Measurements from ENCODE around the gene DDTL.
"Not testable (repeated sequence)": the region's sequence is repeated elsewhere in the genome, so short reads cannot be mapped to it uniquely, and the experiment has no call there.

DNA sequence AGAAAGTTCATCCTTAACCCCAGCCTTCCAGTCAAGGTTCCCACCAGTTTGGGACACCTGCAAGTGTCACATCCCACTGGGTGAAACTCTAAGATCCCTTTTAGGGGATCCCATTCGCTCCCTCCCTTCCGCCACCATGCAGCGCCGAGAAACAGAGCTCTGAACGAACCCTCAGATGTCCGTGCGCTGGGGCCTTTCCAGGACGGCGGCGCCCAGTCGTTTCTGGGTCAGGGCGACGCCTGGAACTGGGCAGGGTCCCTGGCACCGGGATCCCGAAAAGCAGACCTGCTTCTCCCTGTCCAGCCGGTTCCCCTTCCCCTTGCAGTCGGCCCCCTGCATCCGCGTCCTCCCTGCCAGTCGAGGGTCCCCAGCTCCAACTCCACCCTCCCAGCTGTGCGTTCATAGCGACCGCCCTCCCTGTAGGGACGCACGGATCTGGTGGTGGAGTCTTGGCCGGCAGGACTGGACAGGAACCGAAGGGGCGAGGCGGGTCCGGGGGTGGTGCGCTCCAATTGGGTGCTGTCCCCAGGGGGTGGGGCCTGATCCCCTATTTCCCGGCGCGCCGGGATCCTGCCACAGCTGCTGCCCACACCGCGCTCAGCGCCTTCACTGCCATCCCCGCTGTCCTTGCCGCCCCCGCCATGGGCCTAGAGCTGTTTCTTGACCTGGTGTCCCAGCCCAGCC is 13.0 kb downstream of the DDTL start, which contains the start of gene GSTT2:
- TF ChIP-seq PML (IDR thresholded peaks at IDR 0.05; ENCODE audit: low read length); ZNF212 (CRISPR knock-in tag; IDR thresholded peaks at IDR 0.05); YY1 (IDR thresholded peaks at IDR 0.05; ENCODE audit: borderline replicate concordance in 1 of 3, control insufficient read depth in 1 of 3, extremely low read depth in 1 of 3, insufficient read depth in 3 of 3, insufficient read length in 1 of 3, insufficient replicate concordance in 2 of 3, low read depth in 1 of 3, low read length in 2 of 3); POLR2A (conservative IDR thresholded peaks at IDR 0.05); NR2C2 (CRISPR knock-in tag; IDR thresholded peaks at IDR 0.05); NR2C2 (tag; IDR thresholded peaks at IDR 0.05); FOXJ3 (CRISPR knock-in tag; IDR thresholded peaks at IDR 0.05); ZNF551 (CRISPR knock-in tag; IDR thresholded peaks at IDR 0.05); ZNF23 (CRISPR knock-in tag; IDR thresholded peaks at IDR 0.05): not testable (repeated sequence)
- TF ChIP-seq, protein P1, sequence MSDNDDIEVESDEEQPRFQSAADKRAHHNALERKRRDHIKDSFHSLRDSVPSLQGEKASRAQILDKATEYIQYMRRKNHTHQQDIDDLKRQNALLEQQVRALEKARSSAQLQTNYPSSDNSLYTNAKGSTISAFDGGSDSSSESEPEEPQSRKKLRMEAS (CRISPR knock-in tag; IDR thresholded peaks at IDR 0.05): not testable (repeated sequence)
- TF ChIP-seq, protein P2, sequence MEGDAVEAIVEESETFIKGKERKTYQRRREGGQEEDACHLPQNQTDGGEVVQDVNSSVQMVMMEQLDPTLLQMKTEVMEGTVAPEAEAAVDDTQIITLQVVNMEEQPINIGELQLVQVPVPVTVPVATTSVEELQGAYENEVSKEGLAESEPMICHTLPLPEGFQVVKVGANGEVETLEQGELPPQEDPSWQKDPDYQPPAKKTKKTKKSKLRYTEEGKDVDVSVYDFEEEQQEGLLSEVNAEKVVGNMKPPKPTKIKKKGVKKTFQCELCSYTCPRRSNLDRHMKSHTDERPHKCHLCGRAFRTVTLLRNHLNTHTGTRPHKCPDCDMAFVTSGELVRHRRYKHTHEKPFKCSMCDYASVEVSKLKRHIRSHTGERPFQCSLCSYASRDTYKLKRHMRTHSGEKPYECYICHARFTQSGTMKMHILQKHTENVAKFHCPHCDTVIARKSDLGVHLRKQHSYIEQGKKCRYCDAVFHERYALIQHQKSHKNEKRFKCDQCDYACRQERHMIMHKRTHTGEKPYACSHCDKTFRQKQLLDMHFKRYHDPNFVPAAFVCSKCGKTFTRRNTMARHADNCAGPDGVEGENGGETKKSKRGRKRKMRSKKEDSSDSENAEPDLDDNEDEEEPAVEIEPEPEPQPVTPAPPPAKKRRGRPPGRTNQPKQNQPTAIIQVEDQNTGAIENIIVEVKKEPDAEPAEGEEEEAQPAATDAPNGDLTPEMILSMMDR (IDR thresholded peaks at IDR 0.05 in 2 of 3, conservative IDR thresholded peaks at IDR 0.05 in 1 of 3; ENCODE audit: insufficient read depth in 2 of 3, low read depth in 1 of 3, low read length in 3 of 3): not testable (repeated sequence)
- TF ChIP-seq, protein P3, sequence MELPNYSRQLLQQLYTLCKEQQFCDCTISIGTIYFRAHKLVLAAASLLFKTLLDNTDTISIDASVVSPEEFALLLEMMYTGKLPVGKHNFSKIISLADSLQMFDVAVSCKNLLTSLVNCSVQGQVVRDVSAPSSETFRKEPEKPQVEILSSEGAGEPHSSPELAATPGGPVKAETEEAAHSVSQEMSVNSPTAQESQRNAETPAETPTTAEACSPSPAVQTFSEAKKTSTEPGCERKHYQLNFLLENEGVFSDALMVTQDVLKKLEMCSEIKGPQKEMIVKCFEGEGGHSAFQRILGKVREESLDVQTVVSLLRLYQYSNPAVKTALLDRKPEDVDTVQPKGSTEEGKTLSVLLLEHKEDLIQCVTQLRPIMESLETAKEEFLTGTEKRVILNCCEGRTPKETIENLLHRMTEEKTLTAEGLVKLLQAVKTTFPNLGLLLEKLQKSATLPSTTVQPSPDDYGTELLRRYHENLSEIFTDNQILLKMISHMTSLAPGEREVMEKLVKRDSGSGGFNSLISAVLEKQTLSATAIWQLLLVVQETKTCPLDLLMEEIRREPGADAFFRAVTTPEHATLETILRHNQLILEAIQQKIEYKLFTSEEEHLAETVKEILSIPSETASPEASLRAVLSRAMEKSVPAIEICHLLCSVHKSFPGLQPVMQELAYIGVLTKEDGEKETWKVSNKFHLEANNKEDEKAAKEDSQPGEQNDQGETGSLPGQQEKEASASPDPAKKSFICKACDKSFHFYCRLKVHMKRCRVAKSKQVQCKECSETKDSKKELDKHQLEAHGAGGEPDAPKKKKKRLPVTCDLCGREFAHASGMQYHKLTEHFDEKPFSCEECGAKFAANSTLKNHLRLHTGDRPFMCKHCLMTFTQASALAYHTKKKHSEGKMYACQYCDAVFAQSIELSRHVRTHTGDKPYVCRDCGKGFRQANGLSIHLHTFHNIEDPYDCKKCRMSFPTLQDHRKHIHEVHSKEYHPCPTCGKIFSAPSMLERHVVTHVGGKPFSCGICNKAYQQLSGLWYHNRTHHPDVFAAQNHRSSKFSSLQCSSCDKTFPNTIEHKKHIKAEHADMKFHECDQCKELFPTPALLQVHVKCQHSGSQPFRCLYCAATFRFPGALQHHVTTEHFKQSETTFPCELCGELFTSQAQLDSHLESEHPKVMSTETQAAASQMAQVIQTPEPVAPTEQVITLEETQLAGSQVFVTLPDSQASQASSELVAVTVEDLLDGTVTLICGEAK (IDR thresholded peaks at IDR 0.05): not testable (repeated sequence)
- TF ChIP-seq, protein P3 (CRISPR knock-in tag; IDR thresholded peaks at IDR 0.05): not testable (repeated sequence)
- TF ChIP-seq, protein P4, sequence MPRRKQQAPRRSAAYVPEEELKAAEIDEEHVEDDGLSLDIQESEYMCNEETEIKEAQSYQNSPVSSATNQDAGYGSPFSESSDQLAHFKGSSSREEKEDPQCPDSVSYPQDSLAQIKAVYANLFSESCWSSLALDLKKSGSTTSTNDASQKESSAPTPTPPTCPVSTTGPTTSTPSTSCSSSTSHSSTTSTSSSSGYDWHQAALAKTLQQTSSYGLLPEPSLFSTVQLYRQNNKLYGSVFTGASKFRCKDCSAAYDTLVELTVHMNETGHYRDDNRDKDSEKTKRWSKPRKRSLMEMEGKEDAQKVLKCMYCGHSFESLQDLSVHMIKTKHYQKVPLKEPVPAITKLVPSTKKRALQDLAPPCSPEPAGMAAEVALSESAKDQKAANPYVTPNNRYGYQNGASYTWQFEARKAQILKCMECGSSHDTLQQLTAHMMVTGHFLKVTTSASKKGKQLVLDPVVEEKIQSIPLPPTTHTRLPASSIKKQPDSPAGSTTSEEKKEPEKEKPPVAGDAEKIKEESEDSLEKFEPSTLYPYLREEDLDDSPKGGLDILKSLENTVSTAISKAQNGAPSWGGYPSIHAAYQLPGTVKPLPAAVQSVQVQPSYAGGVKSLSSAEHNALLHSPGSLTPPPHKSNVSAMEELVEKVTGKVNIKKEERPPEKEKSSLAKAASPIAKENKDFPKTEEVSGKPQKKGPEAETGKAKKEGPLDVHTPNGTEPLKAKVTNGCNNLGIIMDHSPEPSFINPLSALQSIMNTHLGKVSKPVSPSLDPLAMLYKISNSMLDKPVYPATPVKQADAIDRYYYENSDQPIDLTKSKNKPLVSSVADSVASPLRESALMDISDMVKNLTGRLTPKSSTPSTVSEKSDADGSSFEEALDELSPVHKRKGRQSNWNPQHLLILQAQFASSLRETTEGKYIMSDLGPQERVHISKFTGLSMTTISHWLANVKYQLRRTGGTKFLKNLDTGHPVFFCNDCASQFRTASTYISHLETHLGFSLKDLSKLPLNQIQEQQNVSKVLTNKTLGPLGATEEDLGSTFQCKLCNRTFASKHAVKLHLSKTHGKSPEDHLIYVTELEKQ (CRISPR knock-in tag; IDR thresholded peaks at IDR 0.05): not testable (repeated sequence)
- TF ChIP-seq, protein P5, sequence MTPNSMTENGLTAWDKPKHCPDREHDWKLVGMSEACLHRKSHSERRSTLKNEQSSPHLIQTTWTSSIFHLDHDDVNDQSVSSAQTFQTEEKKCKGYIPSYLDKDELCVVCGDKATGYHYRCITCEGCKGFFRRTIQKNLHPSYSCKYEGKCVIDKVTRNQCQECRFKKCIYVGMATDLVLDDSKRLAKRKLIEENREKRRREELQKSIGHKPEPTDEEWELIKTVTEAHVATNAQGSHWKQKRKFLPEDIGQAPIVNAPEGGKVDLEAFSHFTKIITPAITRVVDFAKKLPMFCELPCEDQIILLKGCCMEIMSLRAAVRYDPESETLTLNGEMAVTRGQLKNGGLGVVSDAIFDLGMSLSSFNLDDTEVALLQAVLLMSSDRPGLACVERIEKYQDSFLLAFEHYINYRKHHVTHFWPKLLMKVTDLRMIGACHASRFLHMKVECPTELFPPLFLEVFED (CRISPR knock-in tag; conservative IDR thresholded peaks at IDR 0.05): not testable (repeated sequence)
